NCI-H526 (cell line): ENCODE results near the gene LTV1.
"Not testable (repeated sequence)": the region's sequence is repeated elsewhere in the genome, so short reads cannot be mapped to it uniquely, and the experiment has no call there.

Source experiments
- DNase-seq, 2 experiments: peaks; one replicate each; lab custom pipeline; 2025; lab: John Stamatoyannopoulos, UW

Gene LTV1, protein sequence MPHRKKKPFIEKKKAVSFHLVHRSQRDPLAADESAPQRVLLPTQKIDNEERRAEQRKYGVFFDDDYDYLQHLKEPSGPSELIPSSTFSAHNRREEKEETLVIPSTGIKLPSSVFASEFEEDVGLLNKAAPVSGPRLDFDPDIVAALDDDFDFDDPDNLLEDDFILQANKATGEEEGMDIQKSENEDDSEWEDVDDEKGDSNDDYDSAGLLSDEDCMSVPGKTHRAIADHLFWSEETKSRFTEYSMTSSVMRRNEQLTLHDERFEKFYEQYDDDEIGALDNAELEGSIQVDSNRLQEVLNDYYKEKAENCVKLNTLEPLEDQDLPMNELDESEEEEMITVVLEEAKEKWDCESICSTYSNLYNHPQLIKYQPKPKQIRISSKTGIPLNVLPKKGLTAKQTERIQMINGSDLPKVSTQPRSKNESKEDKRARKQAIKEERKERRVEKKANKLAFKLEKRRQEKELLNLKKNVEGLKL

GRCh38 chr6:143842902-143843676 lies at the start of gene LTV1:
LTV1 (plus strand) TSS chr6:143843338; CDS start chr6:143843478, 140 bp downstream.
- peak; percentile 89 to 97 for DNase-seq

- not testable (repeated sequence) for DNase-seq
Observed at GRCh38 chr6:143796551-143796950, 46.6 kb upstream of the LTV1 start.

DNA sequence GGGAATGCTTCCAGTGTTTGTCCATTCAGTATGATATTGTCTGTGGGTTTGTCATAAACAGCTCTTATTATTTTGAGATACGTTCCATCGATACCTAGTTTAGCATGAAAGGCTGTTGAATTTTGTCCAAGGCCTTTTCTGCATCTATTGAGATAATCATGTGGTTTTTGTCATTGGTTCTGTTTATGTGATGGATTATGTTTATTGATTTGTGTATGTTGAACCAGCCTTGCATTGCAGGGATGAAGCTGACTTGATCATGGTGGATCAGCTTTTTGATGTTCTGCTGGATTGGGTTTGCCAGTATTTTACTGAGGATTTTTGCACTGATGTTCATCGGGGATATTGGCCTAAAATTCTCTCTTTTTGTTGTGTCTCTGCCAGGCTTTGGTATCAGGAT lies 44.7 kb upstream of the LTV1 start:
- DNase-seq = not testable (repeated sequence)

DNA sequence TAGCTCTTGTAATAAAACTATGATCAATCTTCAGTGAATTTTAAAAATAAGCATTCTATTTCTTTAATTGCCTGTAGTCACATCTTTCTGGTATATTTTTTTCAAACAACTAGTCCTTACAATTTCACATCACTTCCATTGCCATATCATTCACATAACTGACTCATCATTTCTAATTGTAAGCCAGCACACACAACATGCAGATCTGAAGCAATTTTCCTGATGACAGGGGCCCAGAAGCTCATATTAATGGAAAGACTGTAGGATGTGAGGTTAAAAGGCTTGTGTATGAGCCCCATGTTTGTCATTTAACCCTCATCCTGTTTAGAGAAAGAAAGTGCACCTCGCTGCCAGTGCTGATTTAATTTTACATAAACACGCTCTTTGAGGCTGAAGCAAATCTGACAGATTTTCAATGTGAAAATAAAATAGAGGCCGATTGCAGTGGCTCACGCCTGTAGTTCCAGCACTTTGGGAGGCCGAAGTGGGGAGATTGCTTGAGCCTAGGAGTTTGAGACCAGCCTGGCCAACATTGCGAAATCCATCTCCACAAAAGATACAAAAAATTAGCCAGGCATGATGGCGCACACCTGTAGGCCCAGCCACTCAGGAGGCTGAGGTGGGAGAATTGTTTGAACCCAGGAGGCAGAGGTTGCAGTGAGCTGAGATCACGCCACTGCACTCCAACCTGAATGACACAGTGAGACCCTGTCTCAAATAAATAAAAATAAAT lies 40.1 kb upstream of the LTV1 start:
- no peak for DNase-seq

DNA sequence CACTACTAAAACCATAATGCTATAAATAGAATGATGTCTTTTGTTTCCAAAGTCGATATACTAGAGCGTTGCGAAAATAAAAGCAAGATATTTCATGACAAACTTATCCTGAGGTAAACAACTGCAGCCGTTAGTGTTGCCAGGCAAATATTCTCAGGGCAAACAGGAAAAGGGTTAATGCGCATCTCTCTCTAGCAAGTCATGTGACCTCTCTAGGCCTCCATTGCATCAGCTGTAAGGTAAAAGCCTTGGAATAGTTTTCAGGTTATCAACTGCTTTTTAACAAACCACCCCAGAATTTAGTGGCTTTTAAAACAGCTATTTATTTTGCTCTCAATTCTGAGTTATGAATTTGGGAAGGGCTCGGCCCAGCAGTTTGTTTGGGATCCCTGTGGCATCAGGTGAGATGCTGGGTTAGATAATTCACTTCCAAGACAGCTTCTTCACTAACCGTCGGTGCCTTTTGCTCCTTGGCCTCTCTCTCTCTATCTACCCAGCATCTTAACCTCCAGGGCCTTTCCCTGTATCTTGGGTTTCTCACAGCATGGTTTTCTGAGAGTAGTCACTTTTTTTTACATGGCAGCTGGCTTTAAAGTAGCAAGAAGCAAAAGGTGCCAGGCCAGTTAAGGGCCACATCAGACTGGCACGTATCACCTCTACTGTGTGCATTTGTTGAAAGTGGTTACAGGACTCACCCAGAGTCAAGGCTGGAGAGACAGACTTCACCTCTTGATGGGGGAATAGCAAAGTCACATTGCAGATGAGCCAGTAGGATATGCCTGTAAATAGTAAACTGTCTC lies 39.2 kb upstream of the LTV1 start:
- DNase-seq = no peak

- DNase-seq = no peak
Observed at GRCh38 chr6:143804835-143805239, 38.3 kb upstream of the LTV1 start.

- no peak for DNase-seq
Observed at GRCh38 chr6:143806282-143807102, 36.6 kb upstream of the LTV1 start.

GRCh38 chr6:143807103-143807772 lies 35.9 kb upstream of the LTV1 start:
- no peak for DNase-seq

DNA sequence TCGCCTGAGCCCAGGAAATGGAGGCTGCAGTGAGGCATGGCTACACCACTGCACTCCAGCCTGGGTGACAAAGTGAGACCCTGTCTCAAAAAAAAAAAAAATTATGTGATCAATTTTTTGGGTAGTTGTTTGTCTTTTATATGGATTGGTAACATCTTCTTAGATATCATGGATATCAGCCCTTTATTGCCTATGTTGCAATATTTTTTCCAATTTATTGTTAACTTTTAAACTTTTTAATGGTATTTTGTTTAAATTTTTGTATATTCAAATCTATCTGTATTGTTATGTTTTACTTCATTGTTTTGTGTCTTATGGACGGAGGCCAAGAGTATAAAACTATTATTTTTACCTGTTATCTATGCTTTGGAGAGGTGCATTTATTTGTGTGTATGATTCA lies 32.4 kb upstream of the LTV1 start:
- no peak for DNase-seq

DNA sequence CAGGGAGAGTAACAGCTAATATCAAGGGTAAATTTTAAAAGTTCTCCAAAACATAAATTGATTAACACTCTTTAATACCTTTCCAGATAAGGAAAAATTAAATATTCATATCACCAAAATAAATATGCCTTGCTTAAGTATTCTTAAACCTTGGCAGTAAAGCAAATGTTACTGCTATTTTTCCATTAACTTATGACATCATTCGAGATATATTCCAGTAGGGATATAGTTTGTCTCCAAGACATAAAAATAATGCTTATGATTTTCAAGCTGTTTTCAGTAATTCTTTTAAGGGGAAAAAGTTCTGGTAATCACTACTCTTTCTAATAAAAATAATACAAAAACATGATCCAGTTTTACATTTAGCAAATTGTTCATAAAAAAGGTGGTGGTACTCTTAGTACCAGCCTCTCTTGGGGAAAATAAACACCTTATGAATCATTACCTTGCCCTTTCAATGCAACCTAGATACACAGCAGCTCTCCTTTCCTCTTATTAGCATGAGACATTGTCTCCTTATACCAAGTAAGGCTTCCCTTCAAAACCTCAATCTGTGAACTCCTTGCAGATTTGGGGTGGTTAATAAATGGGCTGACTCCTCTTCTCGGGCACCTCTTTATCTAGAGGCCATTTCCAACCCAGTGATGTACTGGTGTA lies 31.5 kb upstream of the LTV1 start:
- DNase-seq = no peak

DNA sequence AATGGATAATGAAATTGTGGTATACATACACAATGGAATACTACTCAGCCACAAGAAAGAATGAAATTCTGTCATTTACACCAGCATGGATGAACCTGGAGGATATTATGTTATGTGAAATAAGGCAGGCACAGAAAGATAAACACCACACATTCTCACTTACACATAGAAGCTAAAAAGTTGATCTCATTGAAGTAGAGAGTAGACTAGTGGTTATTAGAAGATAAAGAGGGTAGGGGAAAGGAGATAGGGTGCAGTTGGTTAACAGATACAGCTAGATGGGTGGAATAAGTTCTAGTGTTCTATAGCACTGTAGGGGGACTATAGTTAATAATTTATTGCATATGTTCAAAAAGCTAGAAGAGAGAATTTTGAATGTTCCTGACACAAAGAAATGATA lies 25.5 kb upstream of the LTV1 start:
- no peak for DNase-seq

GRCh38 chr6:143821359-143821758 lies 21.8 kb upstream of the LTV1 start:
- no peak for DNase-seq

DNA sequence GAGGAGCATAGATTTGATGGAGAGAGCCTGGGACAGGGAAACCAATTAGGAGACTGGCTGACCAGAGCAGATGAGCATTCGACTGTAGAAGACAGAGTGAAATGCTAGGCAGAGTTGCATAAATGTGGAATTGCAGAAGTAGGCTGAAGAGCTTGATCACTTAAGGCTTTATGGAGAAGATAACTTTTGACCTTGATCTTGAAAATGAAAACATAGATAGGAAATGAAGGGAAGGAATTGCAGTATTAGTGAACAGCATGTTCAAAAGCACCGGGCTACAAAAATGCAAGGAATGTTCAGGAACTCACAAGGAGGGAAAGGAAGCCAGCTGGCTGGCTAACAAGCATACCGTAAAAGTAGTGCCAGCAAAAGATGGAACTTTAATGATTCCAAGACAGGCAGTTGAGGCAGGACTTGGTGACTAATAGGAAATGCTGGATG lies 20.5 kb upstream of the LTV1 start:
- no peak for DNase-seq

GRCh38 chr6:143823548-143823947 lies 19.6 kb upstream of the LTV1 start:
- no peak for DNase-seq

- no peak for DNase-seq
Observed at GRCh38 chr6:143828572-143828971, 14.6 kb upstream of the LTV1 start.

DNA sequence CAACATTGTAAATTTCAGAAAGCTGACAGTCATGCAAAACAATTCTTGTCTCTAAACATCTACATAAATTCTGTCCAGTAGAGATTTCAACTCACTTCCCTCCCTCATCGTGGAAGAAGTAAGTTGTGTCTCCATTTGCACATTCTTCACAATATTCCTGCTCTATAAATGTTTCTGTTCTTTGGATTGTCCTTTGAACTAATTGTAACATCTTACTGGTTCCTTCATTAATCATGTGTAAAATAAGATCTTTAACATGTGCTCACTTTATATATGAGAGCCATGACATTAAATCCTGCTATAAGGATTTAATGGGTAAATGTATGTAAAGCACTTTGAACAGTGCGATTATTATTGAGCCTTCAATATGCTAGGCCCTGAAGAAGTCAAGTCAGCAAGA lies 7.0 kb upstream of the LTV1 start:
- DNase-seq = no peak

- DNase-seq = no peak
Observed at GRCh38 chr6:143838395-143838794, 4.7 kb upstream of the LTV1 start.

- no peak for DNase-seq
Observed at GRCh38 chr6:143839196-143839595, 3.9 kb upstream of the LTV1 start.

GRCh38 chr6:143840595-143841265 lies 2.4 kb upstream of the LTV1 start:
- no peak for DNase-seq
